Mesenchymal stem cell (in vitro differentiated cells and primary cell): ENCODE data around the gene MUC5AC.
A peak's percentile ranks its signal among the peaks of the same experiment; 100 is the strongest.

Experiments used
- DNase-seq: peaks from one replicate; pipeline ENCODE4 v3.0.0-alpha.2; 2013
- H2AFZ ChIP-seq: one replicate; pipeline ENCODE4 v1.6.1; 2013; ENCODE audit warnings: low read depth, mild to moderate bottlenecking, control low read depth, inconsistent platforms, low read length, moderate library complexity
- H2AK5ac ChIP-seq: 2 replicates; pipeline ENCODE4 v1.6.1; 2013; ENCODE audit warnings: low read length, moderate library complexity, mild to moderate bottlenecking, inconsistent platforms; ENCODE audit not compliant: severe bottlenecking
- H2BK120ac ChIP-seq: one replicate; pipeline ENCODE4 v1.6.1; 2013; ENCODE audit warnings: low read depth, mild to moderate bottlenecking, inconsistent platforms, low read length, moderate library complexity
- H2BK12ac ChIP-seq, 2 experiments: one replicate each; pipeline ENCODE4 v1.6.1; 2013; ENCODE audit warnings: inconsistent platforms in 2 of 2, low read length in 2 of 2, mild to moderate bottlenecking in 2 of 2, moderate library complexity in 2 of 2, control low read depth in 1 of 2
- H2BK15ac ChIP-seq: one replicate; pipeline ENCODE4 v1.6.1; 2013; ENCODE audit warnings: mild to moderate bottlenecking, low read depth, inconsistent platforms; ENCODE audit not compliant: poor library complexity, severe bottlenecking
- H2BK5ac ChIP-seq: 2 replicates; pipeline ENCODE4 v1.6.1; 2013; ENCODE audit warnings: low read depth, mild to moderate bottlenecking, low read length, control low read depth, inconsistent platforms; ENCODE audit not compliant: poor library complexity, severe bottlenecking
- H3K14ac ChIP-seq, 2 experiments: one replicate each; pipeline ENCODE4 v1.6.1; 2013; ENCODE audit warnings: inconsistent platforms in 2 of 2, low read length in 2 of 2, control low read depth in 1 of 2, mild to moderate bottlenecking in 1 of 2, moderate library complexity in 1 of 2
- H3K18ac ChIP-seq, 2 experiments: one replicate each; pipeline ENCODE4 v1.6.1; 2013; ENCODE audit warnings: inconsistent platforms in 2 of 2, low read length in 2 of 2, control low read depth in 1 of 2, low read depth in 1 of 2, mild to moderate bottlenecking in 1 of 2
- H3K23ac ChIP-seq, 2 experiments: one replicate each; pipeline ENCODE4 v1.6.1; 2013; ENCODE audit warnings: inconsistent platforms in 2 of 2, low read length in 2 of 2, mild to moderate bottlenecking in 2 of 2, moderate library complexity in 2 of 2, control low read depth in 1 of 2
- H3K27ac ChIP-seq: 2 replicates; pipeline ENCODE4 v1.5.1; 2013; ENCODE audit warnings: mild to moderate bottlenecking, moderate library complexity, low read length, control low read depth, inconsistent platforms; ENCODE audit not compliant: poor library complexity, severe bottlenecking
- H3K27me3 ChIP-seq, 2 experiments: 2 replicates each; pipeline versions ENCODE4 v1.6.1 to v1.7.0; 2013; ENCODE audit warnings: low read length in 2 of 2, mild to moderate bottlenecking in 2 of 2, moderate library complexity in 2 of 2, control low read depth in 1 of 2, inconsistent platforms in 1 of 2; ENCODE audit not compliant: control insufficient read depth in 1 of 2, insufficient read depth in 1 of 2
- H3K36me3 ChIP-seq, 2 experiments: 2 replicates each; pipeline versions ENCODE4 v1.6.1 to v1.7.0; 2013; ENCODE audit warnings: low read length in 2 of 2, control low read depth in 1 of 2, inconsistent platforms in 1 of 2, low read depth in 1 of 2, mild to moderate bottlenecking in 1 of 2; ENCODE audit not compliant: insufficient read depth in 2 of 2, control insufficient read depth in 1 of 2
- H3K4ac ChIP-seq, 2 experiments: one replicate each; pipeline ENCODE4 v1.6.1; 2013; ENCODE audit warnings: inconsistent platforms in 2 of 2, low read length in 2 of 2, mild to moderate bottlenecking in 2 of 2, moderate library complexity in 2 of 2, control low read depth in 1 of 2, low read depth in 1 of 2
- H3K4me1 ChIP-seq: 2 replicates; pipeline ENCODE4 v1.6.1; 2013; ENCODE audit warnings: low read depth, low read length, control low read depth; ENCODE audit not compliant: control insufficient read depth, insufficient read depth
- H3K4me2 ChIP-seq: 2 replicates; pipeline ENCODE4 v1.6.1; 2013; ENCODE audit warnings: low read length, mild to moderate bottlenecking, inconsistent platforms; ENCODE audit not compliant: poor library complexity, severe bottlenecking
- H3K4me3 ChIP-seq, 2 experiments: 2 replicates each; pipeline versions ENCODE4 v1.5.1 to v1.7.0; 2013; ENCODE audit warnings: low read length in 2 of 2, mild to moderate bottlenecking in 2 of 2, control low read depth in 1 of 2, low read depth in 1 of 2; ENCODE audit not compliant: insufficient read depth in 1 of 2
- H3K79me1 ChIP-seq: replicated peaks from 2 replicates; pipeline ENCODE4 v1.6.1; 2013; ENCODE audit warnings: mild to moderate bottlenecking, control low read depth, low read length, inconsistent platforms; ENCODE audit not compliant: poor library complexity, severe bottlenecking
- H3K9ac ChIP-seq: 2 replicates; pipeline ENCODE4 v1.7.0; 2013; ENCODE audit warnings: mild to moderate bottlenecking, low read length, moderate library complexity
- H3K9me3 ChIP-seq: 2 replicates; pipeline ENCODE4 v1.7.0; 2013; ENCODE audit warnings: mild to moderate bottlenecking, low read length; ENCODE audit not compliant: control insufficient read depth
- H4K8ac ChIP-seq: one replicate; pipeline ENCODE4 v1.6.1; 2013; ENCODE audit warnings: inconsistent platforms, mild to moderate bottlenecking, low read length, moderate library complexity
- H4K91ac ChIP-seq: one replicate; pipeline ENCODE4 v1.6.1; 2013; ENCODE audit warnings: mild to moderate bottlenecking, low read length, inconsistent platforms
- WGBS: methylation state at CpG from one replicate; pipeline ENCODE4 v1.1.7; 2013; ENCODE audit warnings: mixed read lengths; 5-methylcytosine and 5-hydroxymethylcytosine counted together

The MUC5AC gene

GRCh38 chr11:1140642-1141490 is 16.9 kb upstream of the MUC5AC start:
- Histone ChIP-seq H4K91ac (no peak overlapping the region), H3K18ac (no peak overlapping the region), H3K9ac (no peak overlapping the region), H3K36me3 (no peaks in the 10 kb centered on the region), H4K8ac (no peak overlapping the region), H3K79me1 (no peaks in the 10 kb centered on the region), H3K23ac (no peak overlapping the region), H3K14ac (no peak overlapping the region), H2BK15ac (no peak overlapping the region), H2BK120ac (no peak overlapping the region), H2BK5ac (no peak overlapping the region), H3K27me3 (peaks cover 0 to 31% of the 10 kb centered on the region in 2 experiments), H2BK12ac (no peak overlapping the region), H3K27ac (no peak overlapping the region), H3K4me2 (no peak overlapping the region), H3K9me3 (peaks cover 35% of the 10 kb centered on the region), H2AFZ (no peak overlapping the region), H3K4me1 (peaks cover 8% of the 10 kb centered on the region), H3K4ac (no peak overlapping the region), H3K4me3 (peak overlapping the region in 1 of 2 experiments; percentile 8), H2AK5ac (no peak overlapping the region)
- 82% methylated on average over 16 of the region's 18 CpGs for WGBS
- DNase-seq: no peak

- Histone ChIP-seq H2BK15ac (no peak overlapping the region), H3K36me3 (no peaks in the 10 kb centered on the region), H3K4me3 (no peak overlapping the region), H4K91ac (no peak overlapping the region), H4K8ac (no peak overlapping the region), H3K27me3 (peaks cover 0 to 38% of the 10 kb centered on the region in 2 experiments), H2AK5ac (no peak overlapping the region), H3K9ac (no peak overlapping the region), H3K27ac (no peak overlapping the region), H3K14ac (no peak overlapping the region), H2BK120ac (no peak overlapping the region), H2AFZ (no peak overlapping the region), H3K4me2 (no peak overlapping the region), H3K9me3 (peaks cover 29% of the 10 kb centered on the region), H3K79me1 (no peaks in the 10 kb centered on the region), H3K18ac (no peak overlapping the region), H2BK12ac (no peak overlapping the region), H2BK5ac (no peak overlapping the region), H3K4ac (no peak overlapping the region), H3K23ac (no peak overlapping the region), H3K4me1 (peaks cover 14% of the 10 kb centered on the region)
- no peak for DNase-seq
- WGBS: 92% methylated on average over 21 of the region's 21 CpGs
Observed at GRCh38 chr11:1146365-1146764, 11.4 kb upstream of the MUC5AC start.

GRCh38 chr11:1147792-1148191 is 10.0 kb upstream of the MUC5AC start:
- Histone ChIP-seq H4K8ac (no peak overlapping the region), H3K27ac (no peak overlapping the region), H3K4me1 (peaks cover 29% of the 10 kb centered on the region), H3K79me1 (no peaks in the 10 kb centered on the region), H2BK12ac (no peak overlapping the region), H3K23ac (no peak overlapping the region), H2AFZ (no peak overlapping the region), H3K4me2 (no peak overlapping the region), H3K4ac (no peak overlapping the region), H3K36me3 (no peaks in the 10 kb centered on the region), H3K14ac (no peak overlapping the region), H2BK15ac (no peak overlapping the region), H2BK120ac (no peak overlapping the region), H4K91ac (no peak overlapping the region), H2BK5ac (no peak overlapping the region), H2AK5ac (no peak overlapping the region), H3K18ac (no peak overlapping the region), H3K9me3 (peaks cover 15% of the 10 kb centered on the region), H3K27me3 (peaks cover 0 to 29% of the 10 kb centered on the region in 2 experiments), H3K4me3 (no peak overlapping the region), H3K9ac (no peak overlapping the region)
- WGBS: 68% methylated on average over 6 of the region's 6 CpGs
- no peak for DNase-seq

- 84% methylated on average over 8 of the region's 8 CpGs for WGBS
- Histone ChIP-seq H2AK5ac (no peak overlapping the region), H3K27me3 (peaks cover 0 to 25% of the 10 kb centered on the region in 2 experiments), H3K36me3 (no peaks in the 10 kb centered on the region), H3K9ac (no peak overlapping the region), H3K27ac (no peak overlapping the region), H3K4ac (no peak overlapping the region), H3K4me3 (no peak overlapping the region), H4K91ac (no peak overlapping the region), H3K79me1 (no peaks in the 10 kb centered on the region), H3K4me1 (peaks cover 38% of the 10 kb centered on the region), H2BK12ac (no peak overlapping the region), H3K9me3 (peaks cover 6% of the 10 kb centered on the region), H3K14ac (no peak overlapping the region), H3K18ac (no peak overlapping the region), H3K23ac (no peak overlapping the region), H2BK5ac (no peak overlapping the region), H2BK120ac (no peak overlapping the region), H2AFZ (no peak overlapping the region), H4K8ac (no peak overlapping the region), H3K4me2 (no peak overlapping the region), H2BK15ac (no peak overlapping the region)
- DNase-seq: no peak
Observed at GRCh38 chr11:1148752-1149180, 9.0 kb upstream of the MUC5AC start.
